ENCODE results near the gene KEAP1.
A peak's percentile ranks its signal among the peaks of the same experiment; 100 is the strongest.
"Not testable (repeated sequence)": the region's sequence is repeated elsewhere in the genome, so short reads cannot be mapped to it uniquely, and the experiment has no call there.

KEAP1 gene

DNA sequence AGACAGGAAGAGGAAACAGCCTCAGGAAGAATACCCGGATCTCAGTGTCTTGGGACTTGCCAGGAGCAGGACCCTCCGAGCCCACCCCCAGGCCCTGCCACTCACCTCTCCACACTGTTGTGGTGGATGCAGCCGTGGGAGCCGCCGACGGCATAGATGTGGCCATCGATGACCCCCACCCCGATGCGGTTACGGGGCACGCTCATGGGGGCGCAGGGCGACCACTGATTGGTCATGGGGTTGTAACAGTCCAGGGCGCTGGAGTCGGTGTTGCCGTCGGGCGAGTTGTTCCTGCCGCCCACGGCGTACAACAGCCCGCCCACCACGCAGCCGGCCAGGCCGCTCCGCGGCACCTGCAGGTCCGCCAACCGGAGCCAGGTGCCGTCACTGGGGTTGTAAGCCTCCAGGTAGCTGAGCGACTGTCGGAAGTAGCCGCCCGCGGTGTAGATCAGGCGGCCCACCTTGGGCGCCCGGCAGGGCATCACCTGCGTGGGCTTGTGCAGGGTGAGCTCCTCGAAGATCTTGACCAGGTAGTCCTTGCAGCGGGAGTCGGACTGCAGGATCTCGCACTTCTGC is 11.6 kb downstream of the KEAP1 start:
- no peak for DNase-seq

DNA sequence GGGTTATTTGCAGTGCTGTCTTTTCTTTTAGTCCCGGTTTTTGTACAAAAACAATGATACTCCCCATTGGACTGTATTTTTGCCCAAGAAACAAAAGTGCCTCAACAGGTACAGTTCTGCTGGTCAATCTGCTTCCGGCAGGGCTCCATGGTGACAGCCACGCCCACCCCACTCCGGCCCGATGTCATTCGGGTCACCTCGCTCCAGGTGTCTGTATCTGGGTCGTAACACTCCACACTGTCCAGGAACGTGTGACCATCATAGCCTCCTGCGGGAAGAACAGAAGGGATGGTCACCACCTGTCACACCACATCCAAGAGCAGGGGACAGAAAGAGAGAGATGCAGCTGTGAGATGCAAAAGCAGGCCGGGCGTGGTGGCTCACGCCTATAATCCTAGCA is 16.6 kb downstream of the KEAP1 start:
- no peak for DNase-seq

DNA sequence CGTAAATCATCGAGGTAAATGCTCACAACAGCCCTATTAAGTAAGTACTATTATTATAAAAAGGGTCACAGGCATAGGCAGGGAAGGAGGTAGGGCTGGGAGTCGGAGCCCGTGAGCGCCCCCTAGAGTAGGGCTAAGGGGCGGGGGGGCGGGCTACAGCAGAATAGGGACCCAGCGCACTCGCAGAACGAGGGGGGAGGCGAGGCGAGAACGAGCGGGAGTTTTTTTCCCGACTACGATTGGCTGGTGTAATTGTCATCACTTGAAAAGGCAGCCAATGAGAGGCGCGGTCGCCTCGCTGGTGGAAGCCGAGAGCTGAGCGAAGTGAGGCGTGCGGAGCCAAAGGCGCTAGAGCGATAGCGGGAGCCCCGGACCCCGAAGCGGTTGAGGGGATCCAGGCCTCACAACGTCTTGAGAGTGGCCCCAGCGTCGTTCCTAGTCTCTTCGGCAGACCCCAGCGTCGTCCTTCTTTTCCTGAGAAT is 24.2 kb downstream of the KEAP1 start:
- peak; percentile 93 to 94 for DNase-seq

DNA sequence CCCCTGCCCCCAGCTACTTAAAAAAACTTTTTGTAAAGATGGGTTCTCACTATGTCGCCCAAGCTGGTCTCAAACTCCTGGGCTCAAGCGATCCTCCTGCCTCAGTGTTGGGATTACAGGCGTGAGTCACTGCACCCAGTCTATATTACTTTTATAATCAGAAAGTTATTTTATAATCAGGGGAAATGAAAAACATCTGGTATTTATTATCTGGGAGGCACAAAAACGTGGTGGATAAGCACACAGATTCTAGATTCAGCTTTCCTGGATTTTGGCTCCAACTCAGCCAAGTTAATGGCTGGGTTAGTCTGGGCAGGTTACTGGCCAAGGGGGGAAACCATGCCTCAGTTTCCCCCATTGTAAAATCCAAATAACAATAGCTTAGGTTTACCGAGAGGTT is 24.7 kb downstream of the KEAP1 start:
- DNase-seq, result no peak

DNA sequence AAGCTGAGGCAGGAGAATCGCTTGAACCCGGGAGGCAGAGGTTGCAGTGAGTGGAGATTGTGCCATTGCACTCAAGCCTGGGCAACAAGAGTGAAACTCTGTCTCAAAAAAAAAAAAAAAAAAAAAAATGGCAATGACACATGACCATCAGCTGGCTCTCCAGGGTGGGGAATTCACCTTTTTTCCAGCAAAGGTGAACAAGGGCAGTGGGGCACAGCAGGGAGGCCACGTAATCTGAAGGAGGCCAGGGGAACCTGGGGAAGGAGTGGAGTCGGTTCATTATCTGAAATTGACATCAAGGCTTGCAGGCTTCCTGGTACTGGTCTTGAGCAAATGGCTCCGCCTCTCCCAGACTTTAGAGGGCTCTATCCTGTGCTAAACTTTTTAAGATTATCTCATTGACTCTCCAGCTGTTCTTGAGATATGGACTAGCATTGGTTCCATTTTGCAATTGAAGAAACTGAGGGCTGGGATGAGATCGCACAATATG is 28.1 kb downstream of the KEAP1 start:
- no peak for DNase-seq

DNA sequence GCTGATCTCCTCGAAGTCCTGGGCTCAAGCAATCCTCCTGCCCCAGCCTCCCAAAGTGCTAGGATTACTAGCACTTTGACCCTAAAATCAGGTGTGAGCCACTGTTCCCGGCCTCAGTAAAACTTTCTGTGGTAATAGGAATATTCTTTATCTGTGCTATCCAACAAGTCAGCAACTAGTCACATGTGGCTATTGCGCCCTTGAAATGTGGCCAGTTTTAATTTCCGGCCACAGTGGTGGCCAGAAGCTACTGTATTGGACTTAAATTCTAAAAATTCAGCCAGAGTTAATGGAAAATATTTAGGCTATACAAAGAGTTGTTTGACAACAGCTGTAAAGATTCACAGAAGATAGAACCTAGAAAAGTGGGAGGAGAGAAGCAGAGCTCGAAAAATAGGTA is 30.0 kb downstream of the KEAP1 start:
- no peak for DNase-seq

DNA sequence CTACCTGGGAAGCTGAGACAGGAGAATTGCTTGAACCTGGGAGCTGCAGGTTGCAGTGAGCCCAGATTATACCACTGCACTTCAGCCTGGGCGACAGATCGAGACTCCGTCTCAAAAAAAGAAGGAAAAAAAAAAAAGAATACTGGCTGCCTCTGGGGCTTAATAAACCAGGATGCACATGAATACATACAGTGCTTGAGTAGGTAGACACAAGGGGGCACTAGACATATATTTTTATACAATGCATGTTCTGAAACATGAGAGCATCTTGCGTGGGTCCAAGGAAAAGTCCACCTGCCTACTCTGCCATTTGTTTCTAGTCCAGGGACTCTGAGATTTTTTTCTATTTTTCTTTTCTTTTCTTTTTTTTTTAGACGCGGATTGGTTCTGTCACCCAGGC is 31.2 kb downstream of the KEAP1 start:
- DNase-seq, result peak in 1 of 2 donors; percentile 45

DNA sequence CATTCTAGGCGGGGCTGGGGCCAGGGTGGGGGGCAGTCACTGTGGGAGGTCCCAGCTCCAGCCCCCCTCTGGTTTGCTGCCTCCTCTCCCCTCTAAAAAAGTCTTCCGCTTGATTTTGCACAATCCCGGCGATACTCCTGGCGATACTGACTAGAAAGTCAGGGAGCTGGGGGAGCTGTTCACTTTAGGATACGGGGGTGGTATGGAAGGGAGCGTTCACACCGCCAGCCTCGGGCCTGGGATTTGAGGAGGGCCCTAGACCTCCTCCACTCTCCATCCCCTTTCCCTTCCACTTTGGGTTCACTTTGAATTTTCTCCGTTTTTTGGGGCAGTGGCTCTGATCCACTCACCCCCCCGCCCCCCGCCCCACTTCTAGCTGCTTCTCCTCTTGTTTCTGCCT is 35.0 kb downstream of the KEAP1 start:
- DNase-seq, result no peak

DNA sequence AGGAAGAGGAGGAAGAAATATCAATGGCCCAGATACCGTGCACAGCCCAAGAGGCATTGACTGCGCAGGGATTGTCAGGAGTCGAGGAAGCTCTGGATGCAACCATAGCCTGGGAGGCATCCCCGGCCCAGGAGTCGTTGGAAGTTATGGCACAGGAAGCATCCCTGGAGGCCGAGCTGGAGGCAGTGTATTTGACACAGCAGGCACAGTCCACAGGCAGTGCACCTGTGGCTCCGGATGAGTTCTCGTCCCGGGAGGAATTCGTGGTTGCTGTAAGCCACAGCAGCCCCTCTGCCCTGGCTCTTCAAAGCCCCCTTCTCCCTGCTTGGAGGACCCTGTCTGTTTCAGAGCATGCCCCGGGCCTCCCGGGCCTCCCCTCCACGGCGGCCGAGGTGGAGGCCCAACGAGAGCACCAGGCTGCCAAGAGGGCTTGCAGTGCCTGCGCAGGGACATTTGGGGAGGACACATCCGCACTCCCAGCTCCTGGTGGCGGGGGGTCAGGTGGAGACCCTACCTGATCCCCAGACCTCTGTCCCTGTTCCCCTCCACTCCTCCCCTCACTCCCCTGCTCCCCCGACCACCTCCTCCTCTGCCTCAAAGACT is 36.0 kb downstream of the KEAP1 start:
- DNase-seq, result no peak

DNA sequence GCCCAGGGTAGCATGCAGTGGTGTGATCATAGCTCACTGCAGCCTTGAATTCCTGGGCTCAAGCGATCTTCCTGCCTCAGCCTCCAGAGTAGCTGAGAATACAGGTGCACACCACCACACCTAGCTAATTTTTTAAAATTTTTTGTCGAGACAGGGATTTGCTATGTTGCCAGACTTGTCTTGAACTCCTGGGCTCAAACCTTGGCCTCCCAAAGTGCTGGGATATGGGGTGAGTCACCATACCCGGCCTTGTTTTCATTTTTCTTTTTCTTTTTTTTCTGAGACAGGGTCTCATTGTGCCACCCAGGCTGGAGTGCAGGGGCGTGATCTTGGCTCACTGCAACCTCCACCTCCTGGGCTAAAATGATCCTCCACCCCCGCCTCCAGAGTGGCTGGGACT is 38.7 kb downstream of the KEAP1 start:
- no peak for DNase-seq

DNA sequence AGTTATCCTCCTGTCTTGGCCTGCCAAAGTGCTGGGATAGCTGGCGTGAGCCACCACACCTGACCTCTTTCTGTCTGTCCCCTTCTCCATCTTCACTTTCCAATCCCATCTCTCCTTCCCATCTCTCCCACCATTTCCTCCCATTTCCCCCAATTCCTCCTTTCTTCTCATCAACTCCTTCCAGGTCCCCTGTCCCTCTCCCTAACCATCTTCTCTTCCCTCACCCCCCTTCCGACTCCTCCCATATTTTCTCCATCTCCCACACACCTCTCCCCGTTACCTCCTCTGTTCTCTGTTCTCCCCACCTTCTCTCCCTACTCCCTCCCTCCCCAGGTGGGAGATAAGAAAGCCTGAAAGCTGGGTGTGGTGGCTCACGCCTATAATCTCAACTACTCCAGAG is 40.6 kb downstream of the KEAP1 start:
- DNase-seq, result no peak

DNA sequence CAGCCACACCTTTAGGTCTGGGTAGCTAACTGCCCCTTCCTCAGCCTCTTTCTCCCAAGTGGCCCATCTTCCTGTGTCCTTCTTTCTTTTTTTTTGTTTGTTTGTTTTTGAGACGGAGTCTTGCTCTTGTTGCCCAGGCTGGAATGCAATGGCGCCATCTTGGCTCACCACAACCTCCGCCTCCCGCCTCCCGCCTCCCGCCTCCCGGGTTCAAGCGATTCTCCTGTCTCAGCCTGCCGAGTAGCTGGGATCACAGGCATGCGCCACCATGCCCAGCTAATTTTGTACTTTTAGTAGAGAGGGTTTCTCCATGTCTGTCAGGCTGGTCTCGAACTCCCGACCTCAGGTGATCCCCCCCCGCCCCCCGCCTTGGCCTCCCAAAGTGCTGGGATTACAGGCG is 41.1 kb downstream of the KEAP1 start:
- not testable (repeated sequence) for DNase-seq

DNA sequence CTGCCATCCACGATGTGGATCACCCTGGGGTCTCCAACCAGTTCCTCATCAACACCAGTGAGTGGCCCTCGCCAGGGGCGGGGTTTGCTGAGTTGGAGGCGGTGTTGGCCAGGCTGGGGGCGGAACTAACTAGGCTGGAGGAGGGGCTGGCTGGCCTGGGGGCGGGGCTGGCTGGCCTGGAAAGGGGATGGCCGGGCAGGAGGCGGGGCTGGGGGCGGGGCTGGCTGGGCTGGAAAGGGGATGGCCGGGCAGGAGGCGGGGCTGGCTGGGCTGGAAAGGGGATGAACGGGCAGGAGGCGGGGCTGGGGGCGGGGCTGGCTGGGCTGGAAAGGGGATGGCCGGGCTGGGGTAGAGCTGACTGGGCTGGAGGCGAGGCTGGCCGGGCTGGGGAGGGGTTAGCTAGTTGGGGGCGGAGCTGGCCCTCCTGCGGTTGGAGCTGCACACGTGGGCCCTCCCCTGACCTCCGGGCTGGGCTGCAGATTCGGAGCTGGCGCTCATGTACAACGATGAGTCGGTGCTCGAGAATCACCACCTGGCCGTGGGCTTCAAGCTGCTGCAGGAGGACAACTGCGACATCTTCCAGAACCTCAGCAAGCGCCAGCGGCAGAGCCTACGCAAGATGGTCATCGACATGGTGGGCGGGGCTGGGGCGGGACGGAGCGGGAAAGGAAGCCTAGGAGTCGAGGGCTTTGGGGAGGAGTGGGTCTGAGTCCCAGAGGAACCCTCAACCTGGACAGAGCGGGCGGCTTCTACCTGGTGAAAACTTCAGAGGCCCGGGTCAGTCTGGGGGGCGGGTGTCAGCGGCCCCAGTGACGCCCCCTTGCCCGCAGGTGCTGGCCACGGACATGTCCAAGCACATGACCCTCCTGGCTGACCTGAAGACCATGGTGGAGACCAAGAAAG is 41.9 kb downstream of the KEAP1 start:
- DNase-seq, result peak; percentile 89 to 90

DNA sequence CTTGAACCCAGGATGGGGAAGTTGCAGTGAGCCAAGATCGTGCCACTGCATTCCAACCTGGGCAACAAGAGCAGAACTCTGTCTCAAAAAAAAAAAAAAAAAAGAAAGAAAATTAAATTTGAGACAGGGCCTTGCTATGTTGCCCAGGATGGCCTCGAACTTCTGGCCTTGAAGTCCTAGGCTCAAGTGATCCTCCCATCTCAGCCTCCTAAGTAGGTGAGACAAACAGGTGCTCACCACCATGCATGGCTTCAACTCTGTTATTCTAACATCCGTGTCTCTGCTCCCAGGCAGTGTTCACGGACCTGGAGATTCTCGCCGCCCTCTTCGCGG is 42.5 kb downstream of the KEAP1 start:
- no peak for DNase-seq

DNA sequence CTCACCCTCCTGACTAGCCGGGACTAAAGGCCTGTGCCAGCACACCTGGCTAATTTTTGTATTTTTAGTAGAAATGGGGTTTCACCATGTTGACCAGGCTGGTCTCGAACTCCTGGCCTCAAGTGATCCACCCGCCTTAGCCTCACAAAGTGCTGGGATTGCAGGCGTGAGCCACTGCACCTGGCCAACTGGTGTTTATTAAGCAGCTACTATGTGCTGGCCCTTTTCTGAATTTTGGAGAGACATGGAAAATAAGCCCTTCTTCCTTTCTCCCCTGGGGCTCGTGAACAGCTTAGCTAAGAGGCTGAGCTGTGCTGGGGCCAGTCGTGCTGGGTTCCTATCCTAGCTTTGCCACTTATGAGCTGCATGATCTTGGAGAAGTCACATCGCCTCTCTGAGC is 44.4 kb downstream of the KEAP1 start:
- not testable (repeated sequence) for DNase-seq

DNA sequence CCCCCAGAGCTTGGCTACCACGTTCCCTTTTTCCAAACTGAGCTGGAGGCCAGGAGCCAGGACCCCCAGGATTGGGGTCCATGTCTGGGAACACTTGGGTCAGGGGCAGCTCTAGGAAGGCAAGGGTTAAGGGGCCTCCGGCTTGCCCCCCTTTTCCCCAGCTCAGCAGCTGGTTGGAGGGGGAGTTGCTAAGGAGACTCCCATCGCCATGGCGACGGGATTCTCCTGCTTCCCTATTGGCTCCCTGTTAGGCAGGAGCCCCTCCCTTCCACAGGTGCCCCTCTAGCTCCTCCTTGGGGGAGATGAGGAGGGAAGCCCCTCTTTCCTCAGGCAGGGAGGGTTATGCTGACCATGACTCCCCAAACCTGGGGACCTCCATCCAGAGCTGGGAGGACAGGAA is 48.9 kb downstream of the KEAP1 start:
- no peak for DNase-seq

DNA sequence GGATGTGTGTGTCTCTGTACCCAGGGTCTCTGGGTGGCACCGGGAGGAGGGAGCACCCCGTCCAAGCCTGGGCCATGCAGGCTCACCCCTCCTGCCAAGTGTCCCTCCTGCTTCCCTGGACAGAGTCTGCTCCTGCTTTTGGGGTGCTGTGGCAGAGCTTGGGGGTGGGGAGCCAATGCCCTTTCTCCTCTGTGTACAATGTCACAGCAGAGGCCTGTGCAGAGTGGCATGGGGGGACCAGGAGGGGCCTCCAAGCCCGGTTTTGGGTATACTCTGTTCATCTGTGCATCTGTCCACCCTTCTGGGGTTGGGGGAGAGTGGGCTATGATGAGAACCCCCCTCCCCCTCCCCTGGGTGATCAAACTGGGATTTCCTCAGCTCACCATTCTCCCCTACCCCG is 49.3 kb downstream of the KEAP1 start:
- no peak for DNase-seq

DNA sequence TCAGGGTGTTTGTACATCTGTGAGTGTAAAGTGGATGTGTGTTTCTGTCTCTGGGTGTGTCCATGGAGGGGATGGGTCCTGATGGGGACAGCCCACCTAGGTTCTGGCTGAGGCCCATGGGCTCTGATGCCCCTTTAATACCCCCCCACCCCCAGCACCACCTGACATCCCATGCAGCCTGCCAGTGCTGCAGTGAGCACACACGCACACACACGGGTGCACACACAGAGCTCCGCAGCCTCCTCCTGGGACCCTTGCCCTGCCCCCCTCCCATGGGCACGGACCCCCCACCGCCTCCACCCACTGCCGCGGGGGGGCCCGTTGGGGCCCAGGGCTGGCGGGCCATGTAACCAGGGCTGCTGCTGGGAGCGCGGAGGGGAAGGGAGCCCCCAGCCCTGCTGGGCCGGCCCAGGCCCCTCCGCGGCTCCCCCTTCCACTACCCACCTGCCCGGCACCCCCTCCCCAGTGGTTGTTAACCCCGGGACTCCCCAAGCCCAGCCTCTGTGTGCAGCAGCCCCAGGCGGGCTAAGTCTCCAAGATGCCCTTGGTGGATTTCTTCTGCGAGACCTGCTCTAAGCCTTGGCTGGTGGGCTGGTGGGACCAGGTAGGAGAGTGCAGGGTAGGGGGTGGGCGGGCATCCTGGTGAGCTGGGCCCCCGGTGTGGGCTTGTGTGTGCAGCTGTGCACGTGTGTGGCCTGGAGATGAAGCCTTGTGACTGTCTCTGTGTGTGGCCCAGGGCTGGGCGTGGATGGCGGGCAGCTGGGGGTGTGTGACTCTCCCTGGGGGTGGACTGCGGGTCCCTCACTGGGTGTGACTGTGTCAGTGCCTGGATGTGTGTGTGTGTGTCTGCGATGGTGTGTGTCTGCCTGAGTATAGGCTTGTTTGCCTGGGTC is 50.2 kb downstream of the KEAP1 start:
- DNase-seq, result no peak

DNA sequence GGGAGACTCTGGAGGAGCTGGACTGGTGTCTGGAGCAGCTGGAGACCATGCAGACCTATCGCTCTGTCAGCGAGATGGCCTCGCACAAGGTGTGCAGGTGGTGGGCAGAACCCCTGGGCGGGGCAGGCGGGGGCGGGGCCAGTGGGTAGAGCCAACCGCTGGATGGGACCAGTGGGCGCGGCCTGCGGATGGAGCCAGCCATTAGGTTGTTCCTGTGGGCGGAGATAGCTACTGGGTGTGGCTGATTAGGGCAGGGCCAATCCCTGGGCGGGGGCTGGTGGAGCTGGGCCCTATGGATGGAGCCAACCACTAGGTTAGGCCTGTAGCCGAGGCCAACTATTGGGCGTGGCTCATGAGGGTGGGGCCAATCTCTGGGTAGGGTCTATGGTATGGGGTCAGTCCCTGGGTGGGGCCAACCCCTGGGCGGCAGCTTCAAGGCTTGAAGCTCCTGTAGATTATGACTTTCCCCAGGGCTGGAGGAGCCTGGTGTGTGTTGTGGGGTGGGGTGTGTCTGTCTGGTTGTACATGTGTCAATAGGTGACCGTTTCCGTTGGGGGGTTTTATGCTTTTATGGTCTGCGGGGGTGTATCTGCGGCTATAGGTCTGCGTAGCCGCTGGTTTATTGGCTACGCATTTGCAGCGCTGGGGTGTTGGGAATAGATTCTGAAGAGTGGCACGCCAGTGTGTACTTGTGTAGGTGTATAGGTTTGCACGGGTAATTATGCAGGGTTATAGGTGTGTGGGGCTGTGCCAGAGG is 52.1 kb downstream of the KEAP1 start:
- DNase-seq, result no peak

DNA sequence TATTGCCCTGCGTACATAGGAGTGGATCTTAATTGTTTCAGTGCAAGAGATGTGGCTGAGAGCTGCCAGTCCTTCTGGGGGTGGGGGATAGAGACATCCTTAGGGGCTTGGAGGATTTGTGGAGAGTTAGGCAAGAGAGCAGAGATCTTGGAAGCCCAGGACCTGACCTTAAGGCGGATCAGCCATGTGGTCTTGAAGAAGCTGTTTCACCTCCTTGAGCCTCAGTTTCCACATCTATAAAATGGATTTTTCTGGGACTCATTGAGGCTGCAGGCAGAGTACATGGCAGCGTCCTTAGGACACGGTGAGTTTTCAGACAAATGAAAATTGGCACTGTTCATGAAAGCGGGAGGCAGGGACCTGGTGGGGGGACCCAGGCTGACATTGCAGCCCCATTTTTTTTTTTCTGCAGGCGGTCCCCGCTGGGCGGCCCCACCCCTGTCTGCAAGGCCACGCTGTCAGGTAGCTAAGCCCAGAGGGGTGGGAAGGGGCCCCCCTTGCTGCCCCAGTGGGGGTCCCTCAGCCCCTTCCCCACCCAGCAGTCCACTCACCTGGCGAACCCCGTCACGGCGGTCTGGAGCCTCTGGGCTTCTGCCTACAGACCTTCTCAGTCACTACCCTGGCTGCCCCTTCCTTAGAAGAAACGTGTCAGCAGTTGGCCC is 52.8 kb downstream of the KEAP1 start:
- DNase-seq, result no peak

DNA sequence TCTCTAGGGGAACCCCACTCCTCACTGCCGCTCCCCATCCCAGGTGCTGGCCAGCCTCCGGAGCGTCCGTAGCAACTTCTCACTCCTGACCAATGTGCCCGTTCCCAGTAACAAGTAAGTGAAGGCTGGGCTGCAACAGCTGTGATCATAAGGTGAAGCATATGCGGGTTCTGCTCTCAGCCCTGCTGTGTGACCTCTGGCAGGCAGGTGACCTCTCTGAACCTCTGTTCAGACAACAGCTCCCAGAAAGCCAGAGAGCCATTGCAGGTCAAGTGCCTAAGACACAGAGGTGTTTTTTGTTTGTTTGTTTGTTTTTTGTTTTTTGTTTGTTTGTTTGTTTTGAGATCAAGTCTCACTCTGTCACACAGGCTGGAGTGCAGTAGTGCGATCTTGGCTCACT is 54.1 kb downstream of the KEAP1 start:
- DNase-seq, result no peak

DNA sequence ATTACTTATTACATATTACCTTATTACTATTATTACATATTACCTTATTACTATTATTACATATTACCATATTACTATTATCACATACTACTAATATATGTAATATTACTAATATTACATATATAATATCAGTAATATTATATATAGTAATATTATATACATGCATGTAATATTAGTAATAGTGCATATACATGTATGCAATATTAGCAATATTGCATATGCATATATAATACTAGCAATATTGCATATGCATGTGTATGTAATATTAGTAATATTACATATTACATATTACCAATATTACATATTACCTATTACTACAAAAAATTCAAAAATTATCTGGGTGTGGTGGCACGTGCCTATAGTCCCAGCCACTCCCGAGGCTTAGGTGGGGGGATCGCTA is 60.5 kb downstream of the KEAP1 start:
- no peak for DNase-seq

Data from CD4-positive, alpha-beta T cell treated with Interleukin-1 beta for 1 hour (primary cell).